ENCODE results near the gene CD53. TPM values are rescaled to one million over a fixed set of nuclear protein-coding genes. Genes with fewer than 3 reads are reported as not detected.

CD53 gene
- total and polyA plus RNA-seq, 9 of the 15 experiments (the other 6 are each of a cell fraction or from before 2014, with no cell fraction given) = 63.5 to 220 (median 131) TPM

GRCh38 chr1:110916669-110917306 lies 43.8 kb downstream of the CD53 start (continued):
- no peak; the same call in 1 of the 2 replicates for TF ChIP-seq ZBTB40 (IDR thresholded peaks at IDR 0.05)
- TF ChIP-seq ZBTB40 (CRISPR knock-in tag; IDR thresholded peaks at IDR 0.05) = no peak
- no peak for TF ChIP-seq BRCA1 (IDR thresholded peaks at IDR 0.05)
- TF ChIP-seq BRCA1 (CRISPR knock-in tag; IDR thresholded peaks at IDR 0.05) = no peak
- no peak for TF ChIP-seq SUPT5H (IDR thresholded peaks at IDR 0.05)
- TF ChIP-seq ZBTB8A (IDR thresholded peaks at IDR 0.05; ENCODE audit: partially characterized antibody) = no peak
- no peak for TF ChIP-seq ZKSCAN3 (CRISPR knock-in tag; IDR thresholded peaks at IDR 0.05)
- TF ChIP-seq HOMEZ (CRISPR knock-in tag; IDR thresholded peaks at IDR 0.05) = peak; percentile 28; the same call in 1 of the 2 replicates
- peak; percentile 56; the same call in 1 of the 2 replicates for TF ChIP-seq MEF2D (tag; conservative IDR thresholded peaks at IDR 0.05; ENCODE audit: low read depth)
- TF ChIP-seq ZMIZ1 (IDR thresholded peaks at IDR 0.05; ENCODE audit: low read depth in 2 of 2, low read length in 2 of 2) = no peak
- TF ChIP-seq DNMT1 (IDR thresholded peaks at IDR 0.05) = no peak; the same call in 1 of the 2 replicates
- no peak for TF ChIP-seq NR2F6 (CRISPR knock-in tag; IDR thresholded peaks at IDR 0.05)
- no peak for TF ChIP-seq ZSCAN29 (IDR thresholded peaks at IDR 0.05)
- no peak for TF ChIP-seq MCM5 (IDR thresholded peaks at IDR 0.05; ENCODE audit: low read depth)
- no peak for TF ChIP-seq KLF13 (tag; IDR thresholded peaks at IDR 0.05; ENCODE audit: borderline replicate concordance, low read depth)

All from K562 (cell line).